Measurements from ENCODE around the gene TP73. TPM values are rescaled to one million over a fixed set of nuclear protein-coding genes. Genes with fewer than 3 reads are reported as not detected.

Gene TP73
- total RNA-seq, 1 donor from 2014 or later = 1.4 TPM

DNA sequence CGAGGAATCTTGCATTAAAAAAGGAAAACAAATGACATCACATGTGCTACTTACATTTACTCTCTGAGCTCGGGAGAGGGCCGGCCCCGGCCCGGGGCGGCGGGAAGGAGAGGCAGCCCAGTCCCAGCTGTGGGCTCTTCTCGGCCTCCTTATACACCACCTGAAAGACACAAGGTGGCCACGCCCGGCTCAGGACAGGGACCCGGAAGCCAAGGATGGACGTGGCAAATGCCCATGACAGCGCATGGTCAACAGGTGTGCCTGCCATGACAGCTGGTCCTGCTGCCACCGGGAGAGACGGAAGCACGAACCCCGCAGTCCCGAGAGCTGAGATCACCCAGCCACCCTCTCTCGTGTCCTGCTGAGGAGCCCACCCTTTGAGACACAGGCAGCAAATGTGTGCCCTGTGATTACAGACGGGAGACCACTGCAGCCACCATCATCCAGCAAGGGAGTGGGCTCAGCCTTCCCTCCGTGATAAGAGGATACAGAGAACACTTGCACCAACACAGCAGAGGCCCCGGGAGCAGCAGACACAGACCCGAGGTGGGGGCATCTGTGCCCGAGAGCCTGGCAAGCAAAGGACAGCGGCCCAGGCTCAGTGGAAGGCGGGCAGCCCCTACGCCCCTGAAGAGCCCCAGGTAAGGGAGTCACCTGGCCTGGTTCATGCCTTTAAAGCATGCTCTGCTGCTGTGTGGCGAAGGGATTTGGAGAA is 18.8 kb upstream of the TP73 start:
- peaks cover 16% of the 10 kb centered on the region for H3K36me3 Mint-ChIP-seq (ENCODE audit: low read depth)
- H3K4me1 Mint-ChIP-seq (ENCODE audit: low read depth) = no peaks in the 10 kb centered on the region
- DNase-seq (ENCODE audit: low spot score) = no peak
- no peak overlapping the region for H3K4me3 Mint-ChIP-seq
- no peak overlapping the region for H3K27ac Mint-ChIP-seq
- H3K9me3 Mint-ChIP-seq = no peaks in the 10 kb centered on the region
- H3K27me3 Mint-ChIP-seq (ENCODE audit: insufficient read depth) = no peaks in the 10 kb centered on the region
- intact Hi-C loops (cut with micrococcal nuclease) = no loop called here

DNA sequence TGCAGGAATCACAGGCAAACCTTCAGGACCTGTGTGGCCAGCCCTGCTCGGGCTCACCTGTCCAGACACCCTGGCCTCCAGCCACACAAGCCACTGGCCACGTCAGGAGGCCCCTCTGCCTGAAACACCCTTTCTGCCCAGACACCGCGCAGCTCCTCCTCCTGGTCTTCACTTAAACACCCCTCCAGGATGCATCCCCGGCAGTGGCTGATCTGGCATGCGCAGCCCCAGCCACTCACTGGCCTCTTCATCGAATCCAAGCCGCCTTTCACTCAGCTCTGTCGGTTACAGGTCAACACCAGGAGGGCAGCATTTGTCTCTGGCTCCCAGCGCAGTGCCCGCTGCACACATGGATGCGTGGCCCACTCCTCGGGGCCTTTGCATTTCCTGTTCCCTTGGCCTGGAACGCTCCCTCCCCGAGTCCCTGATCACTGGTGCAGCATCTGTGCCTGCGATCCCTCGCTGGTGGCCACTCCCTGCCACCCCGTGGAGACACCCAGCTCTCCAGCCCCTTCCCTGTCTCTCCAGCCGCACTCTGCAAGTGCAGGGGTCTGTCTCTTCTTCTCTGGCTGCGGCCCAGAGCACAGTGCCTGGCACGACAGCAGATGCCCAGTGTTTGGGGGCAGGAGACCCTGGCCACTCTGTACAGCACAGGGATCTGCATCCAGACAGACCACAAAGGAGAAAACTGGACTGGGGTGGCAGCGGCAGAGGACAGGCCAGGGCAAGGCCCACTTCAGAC is 18.1 kb upstream of the TP73 start:
- no peaks in the 10 kb centered on the region for H3K27me3 Mint-ChIP-seq (ENCODE audit: insufficient read depth)
- H3K36me3 Mint-ChIP-seq (ENCODE audit: low read depth) = peaks cover 14% of the 10 kb centered on the region
- no peak overlapping the region for H3K27ac Mint-ChIP-seq
- H3K4me1 Mint-ChIP-seq (ENCODE audit: low read depth) = no peaks in the 10 kb centered on the region
- no peak for DNase-seq (ENCODE audit: low spot score)
- no peak overlapping the region for H3K4me3 Mint-ChIP-seq
- intact Hi-C loops (cut with micrococcal nuclease) = no loop called here
- H3K9me3 Mint-ChIP-seq = no peaks in the 10 kb centered on the region

DNA sequence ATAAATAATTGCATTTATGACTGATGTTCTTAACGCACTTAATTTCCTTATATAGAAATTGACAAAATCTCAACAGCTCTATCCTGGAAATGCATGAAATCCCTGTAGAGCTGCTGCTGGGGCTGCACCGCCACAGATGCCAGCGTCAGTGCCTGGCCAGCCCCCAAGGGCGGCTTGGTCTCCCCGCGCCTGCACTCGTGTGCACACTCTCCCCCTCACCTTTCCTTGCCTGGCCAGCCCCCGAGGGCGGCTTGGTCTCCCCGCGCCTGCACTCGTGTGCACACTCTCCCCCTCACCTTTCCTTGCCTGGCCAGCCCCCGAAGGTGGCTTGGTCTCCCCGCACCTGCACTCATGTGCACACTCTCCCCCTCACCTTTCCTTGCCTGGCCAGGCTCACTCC is 16.2 kb upstream of the TP73 start:
- intact Hi-C loops (cut with micrococcal nuclease) = no loop called here
- H3K27me3 Mint-ChIP-seq (ENCODE audit: insufficient read depth) = no peaks in the 10 kb centered on the region
- H3K9me3 Mint-ChIP-seq = no peaks in the 10 kb centered on the region
- no peaks in the 10 kb centered on the region for H3K4me1 Mint-ChIP-seq (ENCODE audit: low read depth)
- no peak for DNase-seq (ENCODE audit: low spot score)
- H3K27ac Mint-ChIP-seq = no peak overlapping the region
- peaks cover 14% of the 10 kb centered on the region for H3K36me3 Mint-ChIP-seq (ENCODE audit: low read depth)
- no peak overlapping the region for H3K4me3 Mint-ChIP-seq

DNA sequence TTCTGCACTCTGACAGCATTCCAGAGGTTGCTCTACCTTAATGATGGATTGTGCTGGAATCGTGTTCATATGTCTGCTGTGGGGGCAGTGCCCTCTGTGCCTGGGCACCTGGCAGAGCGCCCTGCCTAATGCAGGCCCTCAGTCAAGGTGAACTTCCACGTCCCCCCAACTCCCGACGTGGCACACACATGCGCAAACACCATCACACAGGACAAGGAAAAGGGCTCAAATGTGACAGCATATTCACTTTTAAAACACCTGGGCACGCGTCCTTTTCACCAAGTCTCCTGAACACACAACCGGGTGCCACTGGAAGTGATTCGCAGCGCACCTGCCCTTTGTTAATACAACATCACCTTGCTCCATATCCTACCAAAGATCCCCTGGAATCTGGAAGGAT is 15.8 kb upstream of the TP73 start:
- H3K9me3 Mint-ChIP-seq = no peaks in the 10 kb centered on the region
- peaks cover 14% of the 10 kb centered on the region for H3K36me3 Mint-ChIP-seq (ENCODE audit: low read depth)
- H3K4me1 Mint-ChIP-seq (ENCODE audit: low read depth) = no peaks in the 10 kb centered on the region
- DNase-seq (ENCODE audit: low spot score) = no peak
- H3K4me3 Mint-ChIP-seq = no peak overlapping the region
- no peaks in the 10 kb centered on the region for H3K27me3 Mint-ChIP-seq (ENCODE audit: insufficient read depth)
- intact Hi-C loops (cut with micrococcal nuclease) = no loop called here
- no peak overlapping the region for H3K27ac Mint-ChIP-seq

DNA sequence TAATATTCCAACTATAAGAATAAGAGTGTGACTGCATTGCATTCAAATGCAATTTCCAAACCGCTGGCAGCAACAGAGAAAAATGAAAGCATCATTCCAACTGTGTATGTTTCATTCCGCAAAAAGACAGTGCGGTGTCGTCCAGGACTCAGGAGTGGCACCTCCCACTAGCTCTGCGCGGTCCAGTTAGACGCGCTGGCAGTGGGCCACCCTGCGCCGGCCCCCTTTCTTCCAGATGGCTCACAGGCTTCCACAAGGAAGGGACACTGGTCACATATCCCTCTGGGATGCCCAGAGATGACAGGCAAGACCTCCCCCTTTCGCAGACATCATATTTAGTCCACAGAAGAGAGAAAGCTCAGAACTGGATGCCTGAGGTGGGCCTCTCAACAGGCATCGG is 14.3 kb upstream of the TP73 start:
- Mint-ChIP-seq H3K9me3 (no peaks in the 10 kb centered on the region), H3K27ac (no peak overlapping the region), H3K4me1 (ENCODE audit: low read depth) (no peaks in the 10 kb centered on the region), H3K27me3 (ENCODE audit: insufficient read depth) (no peaks in the 10 kb centered on the region), H3K4me3 (no peak overlapping the region), H3K36me3 (ENCODE audit: low read depth) (peaks cover 14% of the 10 kb centered on the region)
- intact Hi-C loops (cut with micrococcal nuclease) = no loop called here
- no peak for DNase-seq (ENCODE audit: low spot score)

DNA sequence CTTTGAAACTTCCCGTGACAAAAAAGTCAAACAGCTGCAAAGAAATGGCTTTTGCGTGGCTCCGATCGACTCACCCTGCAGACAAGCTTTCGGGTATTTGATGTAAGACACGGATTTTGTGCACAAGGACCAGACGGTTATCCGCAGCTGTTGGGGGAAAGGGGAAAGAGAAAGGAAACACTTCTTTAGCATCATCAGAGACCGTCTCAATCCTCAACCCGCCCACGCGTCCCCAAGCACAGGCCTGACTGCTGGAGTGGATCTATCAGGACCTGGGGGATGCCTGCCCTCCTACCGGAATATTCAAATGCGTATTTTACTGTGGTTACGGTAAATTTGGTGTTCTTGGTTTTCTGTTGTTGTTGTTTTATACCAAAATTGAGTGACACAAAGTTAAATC is 13.6 kb upstream of the TP73 start:
- Mint-ChIP-seq H3K4me3 (no peak overlapping the region), H3K4me1 (ENCODE audit: low read depth) (no peaks in the 10 kb centered on the region), H3K36me3 (ENCODE audit: low read depth) (peaks cover 14% of the 10 kb centered on the region), H3K9me3 (no peaks in the 10 kb centered on the region), H3K27ac (no peak overlapping the region), H3K27me3 (ENCODE audit: insufficient read depth) (no peaks in the 10 kb centered on the region)
- DNase-seq (ENCODE audit: low spot score) = no peak
- intact Hi-C loops (cut with micrococcal nuclease) = no loop called here

DNA sequence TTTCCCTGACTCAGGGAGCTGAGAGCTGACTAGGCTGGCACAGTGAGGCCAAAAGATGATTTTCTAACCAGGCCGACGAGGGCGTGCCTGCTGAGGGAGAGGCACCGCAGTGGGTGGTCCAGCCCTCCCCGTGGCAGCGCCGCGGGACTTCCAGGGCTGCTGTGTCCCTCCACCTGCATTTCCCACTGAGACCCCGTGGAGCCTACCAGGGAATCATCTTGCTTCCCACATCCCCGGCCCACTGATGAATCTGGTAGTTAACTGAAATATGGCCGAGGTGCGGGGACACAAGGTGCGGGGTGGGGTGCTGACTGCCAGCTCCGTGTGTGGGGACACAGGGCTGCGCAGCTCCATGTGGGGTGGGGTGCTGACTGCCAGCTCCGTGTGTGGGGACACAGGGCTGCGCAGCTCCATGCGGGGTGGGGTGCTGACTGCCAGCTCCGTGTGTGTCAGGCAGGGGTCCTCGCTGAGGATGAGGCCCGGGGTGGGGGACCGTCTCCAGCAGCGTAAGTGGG is 12.9 kb upstream of the TP73 start:
- Mint-ChIP-seq H3K4me3 (no peak overlapping the region), H3K9me3 (no peaks in the 10 kb centered on the region), H3K27ac (no peak overlapping the region)

DNA sequence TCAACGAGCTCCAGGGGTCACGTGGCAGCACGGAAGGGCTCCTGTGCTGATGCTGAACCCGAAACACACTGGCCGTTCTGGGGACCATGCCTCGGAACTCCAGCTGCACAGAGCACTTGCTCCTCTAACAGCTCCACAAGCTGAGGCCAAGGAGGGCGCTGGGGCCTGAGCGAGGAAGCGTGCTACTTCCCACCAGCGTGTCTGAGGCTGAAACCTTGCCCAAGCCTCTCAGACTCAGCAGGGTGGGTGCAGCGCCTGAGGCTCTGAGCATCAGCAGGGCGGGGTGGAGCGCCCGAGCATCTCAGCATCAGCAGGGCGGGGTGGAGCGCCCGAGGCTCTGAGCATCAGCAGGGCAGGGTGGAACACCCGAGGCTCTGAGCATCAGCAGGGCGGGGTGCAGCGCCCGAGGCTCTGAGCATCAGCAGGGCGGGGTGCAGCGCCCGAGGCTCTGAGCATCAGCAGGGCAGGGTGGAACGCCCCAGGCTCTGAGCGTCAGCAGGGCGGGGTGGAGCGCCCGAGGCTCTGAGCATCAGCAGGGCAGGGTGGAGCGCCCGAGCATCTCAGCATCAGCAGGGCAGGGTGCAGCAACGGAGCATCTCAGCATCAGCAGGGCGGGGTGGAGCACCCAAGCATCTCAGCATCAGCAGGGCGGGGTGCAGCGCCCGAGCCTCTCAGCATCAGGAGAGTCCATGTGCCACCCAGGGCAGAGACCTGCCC is 12.0 kb upstream of the TP73 start:
- H3K27ac Mint-ChIP-seq = no peak overlapping the region
- intact Hi-C loops (cut with micrococcal nuclease) = no loop called here
- no peaks in the 10 kb centered on the region for H3K27me3 Mint-ChIP-seq (ENCODE audit: insufficient read depth)
- no peaks in the 10 kb centered on the region for H3K9me3 Mint-ChIP-seq
- peaks cover 13% of the 10 kb centered on the region for H3K36me3 Mint-ChIP-seq (ENCODE audit: low read depth)
- DNase-seq (ENCODE audit: low spot score) = no peak
- H3K4me3 Mint-ChIP-seq = no peak overlapping the region
- H3K4me1 Mint-ChIP-seq (ENCODE audit: low read depth) = no peaks in the 10 kb centered on the region

More for the DNA sequence above, 12.9 kb upstream of the TP73 start:
- Mint-ChIP-seq H3K4me1 (ENCODE audit: low read depth) (no peaks in the 10 kb centered on the region), H3K36me3 (ENCODE audit: low read depth) (peaks cover 13% of the 10 kb centered on the region), H3K27me3 (ENCODE audit: insufficient read depth) (no peaks in the 10 kb centered on the region)
- no peak for DNase-seq (ENCODE audit: low spot score)
- intact Hi-C loops (cut with micrococcal nuclease) = no loop called here

DNA sequence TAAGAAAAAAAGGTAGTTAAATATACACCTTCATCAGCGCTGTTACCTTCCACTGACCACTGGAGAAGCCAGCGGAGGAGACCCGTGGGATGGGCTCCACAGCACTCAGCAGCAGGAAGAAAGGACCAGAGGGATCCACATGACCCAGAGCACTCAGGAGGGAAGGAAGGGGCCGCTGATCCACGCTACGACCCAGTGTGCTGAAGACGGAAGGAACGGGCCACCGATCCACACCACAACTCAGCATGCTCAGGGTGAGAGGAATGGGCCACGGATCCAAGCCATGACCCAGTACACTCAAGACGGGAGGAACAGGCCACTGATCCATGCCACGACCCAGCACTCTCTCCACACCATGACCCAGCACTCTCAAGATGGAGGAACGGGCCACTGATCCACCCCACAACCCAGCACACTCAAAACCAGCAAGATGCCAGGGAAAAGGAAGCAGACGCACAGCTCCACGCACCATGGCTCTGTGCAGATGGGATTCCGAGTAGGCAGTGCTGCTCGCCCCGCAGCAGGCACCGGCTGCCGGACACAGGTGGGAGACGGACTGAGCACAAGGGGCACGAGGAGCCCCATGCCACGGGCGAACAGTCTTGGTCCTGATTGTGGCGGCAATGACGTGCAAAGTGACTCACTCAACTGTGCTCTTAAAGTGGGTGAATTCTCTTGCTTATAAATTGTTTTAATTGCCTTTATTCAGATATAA is 11.1 kb upstream of the TP73 start:
- no peaks in the 10 kb centered on the region for H3K9me3 Mint-ChIP-seq
- H3K27ac Mint-ChIP-seq = no peak overlapping the region
- intact Hi-C loops (cut with micrococcal nuclease) = no loop called here
- H3K36me3 Mint-ChIP-seq (ENCODE audit: low read depth) = peaks cover 16% of the 10 kb centered on the region
- DNase-seq (ENCODE audit: low spot score) = no peak
- no peaks in the 10 kb centered on the region for H3K27me3 Mint-ChIP-seq (ENCODE audit: insufficient read depth)
- H3K4me3 Mint-ChIP-seq = no peak overlapping the region
- H3K4me1 Mint-ChIP-seq (ENCODE audit: low read depth) = peaks cover 3% of the 10 kb centered on the region

DNA sequence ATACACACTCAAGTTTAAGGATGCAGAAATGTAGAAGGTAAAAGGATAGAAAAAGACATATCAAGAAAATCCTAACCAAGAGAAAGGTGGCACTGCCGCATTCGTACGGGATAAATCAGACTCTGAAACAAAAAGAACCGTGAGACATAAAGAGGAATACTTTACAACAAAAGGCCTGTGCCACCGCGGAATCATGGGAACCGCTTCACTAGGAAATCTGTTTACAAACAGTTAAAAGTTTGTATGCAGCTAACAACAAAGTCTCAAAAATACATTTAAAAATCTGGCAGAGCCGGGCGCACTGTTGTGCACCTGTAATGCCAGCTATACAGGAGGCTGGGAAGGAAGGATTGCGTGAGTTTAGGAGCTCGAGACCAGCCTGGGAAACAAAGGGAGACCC is 10.5 kb upstream of the TP73 start:
- Mint-ChIP-seq H3K36me3 (ENCODE audit: low read depth) (peaks cover 11% of the 10 kb centered on the region), H3K4me3 (no peak overlapping the region), H3K27ac (no peak overlapping the region), H3K9me3 (no peaks in the 10 kb centered on the region), H3K4me1 (ENCODE audit: low read depth) (peaks cover 7% of the 10 kb centered on the region), H3K27me3 (ENCODE audit: insufficient read depth) (no peaks in the 10 kb centered on the region)
- DNase-seq (ENCODE audit: low spot score) = no peak
- intact Hi-C loops (cut with micrococcal nuclease) = no loop called here

DNA sequence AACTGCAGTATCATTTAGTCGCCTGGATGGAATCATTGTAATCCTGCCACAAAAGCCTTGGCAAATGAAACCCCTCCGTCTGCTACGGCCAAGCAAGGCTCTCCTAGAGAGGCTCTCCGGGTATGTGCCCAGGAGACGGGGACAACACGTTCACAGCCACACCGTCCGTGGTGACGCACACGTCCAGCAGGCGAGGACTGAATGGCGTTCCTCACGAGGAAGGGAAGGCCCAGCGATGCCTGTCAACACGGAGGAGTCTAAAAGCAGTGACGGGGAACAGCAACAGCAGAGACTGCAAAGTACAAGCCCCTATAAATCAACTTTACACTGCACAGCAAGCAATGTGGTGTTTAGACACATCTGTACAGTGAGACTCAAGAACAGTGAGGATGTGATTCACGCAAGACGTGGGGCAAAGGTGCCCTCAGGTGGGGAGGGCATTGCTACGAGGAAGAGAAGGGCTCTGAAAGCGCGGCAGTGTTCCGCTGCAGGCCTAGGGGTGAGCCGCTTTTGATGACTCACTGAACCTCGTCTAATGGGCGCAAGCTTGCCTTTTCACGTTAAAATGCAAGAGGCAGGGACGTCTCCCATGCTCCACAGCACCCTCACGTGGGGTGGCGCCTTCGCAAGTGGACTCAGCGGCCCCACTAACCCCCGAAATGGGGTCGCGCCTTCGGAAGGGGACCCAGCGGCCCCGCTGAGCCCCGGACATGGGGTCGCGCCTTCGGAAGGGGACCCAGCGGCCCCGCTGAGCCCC is 9.2 kb upstream of the TP73 start:
- H3K27me3 Mint-ChIP-seq (ENCODE audit: insufficient read depth) = no peaks in the 10 kb centered on the region
- H3K36me3 Mint-ChIP-seq (ENCODE audit: low read depth) = peaks cover 10% of the 10 kb centered on the region
- no peak for DNase-seq (ENCODE audit: low spot score)
- H3K4me3 Mint-ChIP-seq = no peak overlapping the region
- intact Hi-C loops (cut with micrococcal nuclease) = no loop called here
- peaks cover 11% of the 10 kb centered on the region for H3K4me1 Mint-ChIP-seq (ENCODE audit: low read depth)
- no peak overlapping the region for H3K27ac Mint-ChIP-seq
- no peaks in the 10 kb centered on the region for H3K9me3 Mint-ChIP-seq

DNA sequence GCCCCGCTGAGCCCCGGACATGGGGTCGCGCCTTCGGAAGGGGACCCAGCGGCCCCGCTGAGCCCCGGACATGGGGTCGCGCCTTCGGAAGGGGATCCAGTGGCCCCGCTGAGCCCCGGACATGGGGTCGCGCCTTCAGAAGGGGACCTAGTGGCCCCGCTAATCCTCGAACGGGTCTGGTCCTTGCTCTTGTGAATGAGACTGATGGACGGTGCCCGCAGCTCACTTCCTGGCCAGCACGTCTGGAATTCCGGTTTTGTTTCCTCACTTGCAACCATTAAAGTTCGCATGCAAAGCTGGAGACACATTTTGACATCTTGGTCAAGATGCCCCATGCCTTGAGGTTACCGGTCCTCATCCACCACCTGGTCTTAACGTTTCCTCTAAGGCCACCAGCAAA is 8.0 kb upstream of the TP73 start:
- Mint-ChIP-seq H3K36me3 (ENCODE audit: low read depth) (peaks cover 12% of the 10 kb centered on the region), H3K4me1 (ENCODE audit: low read depth) (peaks cover 22% of the 10 kb centered on the region), H3K27ac (no peak overlapping the region), H3K4me3 (no peak overlapping the region), H3K27me3 (ENCODE audit: insufficient read depth) (no peaks in the 10 kb centered on the region), H3K9me3 (no peaks in the 10 kb centered on the region)
- DNase-seq (ENCODE audit: low spot score) = no peak
- intact Hi-C loops (cut with micrococcal nuclease) = no loop called here
